NCI-H1048 (cell line): Measurements from ENCODE around the gene WNT2B.
A peak's percentile ranks its signal among the peaks of the same experiment; 100 is the strongest.
"Not testable (repeated sequence)": the region's sequence is repeated elsewhere in the genome, so short reads cannot be mapped to it uniquely, and the experiment has no call there.

Experiments used
- DNase-seq: peaks from one replicate; lab custom pipeline; 2025; lab: John Stamatoyannopoulos, UW

The WNT2B gene

DNA sequence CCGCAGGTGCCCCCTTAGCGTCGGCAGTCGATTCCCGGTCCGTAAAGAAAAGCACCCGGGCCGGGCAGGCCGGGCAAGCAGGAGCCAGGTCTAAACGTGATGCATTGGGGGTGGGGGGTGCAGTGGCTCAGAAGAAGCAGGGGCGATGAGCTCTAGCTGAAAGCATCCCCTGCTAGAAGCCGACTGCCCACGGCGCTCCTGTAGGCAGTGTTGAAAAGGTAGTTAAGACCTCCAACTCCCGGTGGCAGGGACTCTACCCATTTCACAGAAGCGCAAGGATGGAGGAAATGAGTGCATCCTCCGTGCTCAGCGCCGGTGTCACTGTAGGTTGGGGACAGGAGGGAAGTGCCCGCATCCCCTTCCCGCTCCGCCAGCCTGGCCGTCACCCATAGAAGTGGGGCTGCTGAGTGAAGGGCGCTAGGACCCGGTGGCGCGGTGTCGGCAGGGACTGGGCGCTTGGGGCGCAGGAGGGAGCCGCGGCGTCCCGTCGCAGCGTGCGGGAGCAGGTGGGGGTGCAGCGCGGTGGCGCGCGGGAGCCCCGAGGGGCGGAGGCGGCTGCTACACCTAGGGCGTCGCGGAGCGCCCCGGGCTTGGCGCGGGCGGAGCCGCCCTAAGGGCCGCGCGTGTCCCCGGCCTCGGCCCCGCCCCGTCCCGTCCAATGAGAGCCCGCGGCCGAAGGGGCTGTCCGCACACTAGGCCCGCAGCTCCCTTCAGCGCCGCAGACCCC, at the start of gene WNT2B:
Gene WNT2B, plus strand, starts transcription at position 688 of the 727 bp plus-strand sequence. CDS start 298 bp downstream, outside the sequence.
- DNase-seq: no peak

DNA sequence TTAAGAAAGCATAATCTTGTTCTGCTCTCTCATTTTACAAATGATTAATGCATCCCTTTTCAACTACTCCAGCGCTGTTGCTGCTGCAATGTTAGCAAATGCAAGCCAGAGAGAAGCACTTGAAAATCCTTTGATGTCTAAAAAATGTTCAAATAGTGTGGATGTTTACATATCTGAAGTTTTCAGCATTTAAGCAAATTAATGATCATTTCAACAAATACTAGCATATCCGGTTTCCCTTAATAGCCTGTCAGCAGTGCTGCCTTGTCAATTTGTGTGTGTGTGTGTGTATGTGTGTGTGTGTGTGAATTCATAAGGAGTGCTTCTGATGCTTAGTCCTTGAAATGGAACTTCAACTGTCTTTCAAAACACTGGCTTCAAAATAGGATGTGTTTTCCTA, 48.1 kb upstream of the WNT2B start:
- no peak for DNase-seq

DNA sequence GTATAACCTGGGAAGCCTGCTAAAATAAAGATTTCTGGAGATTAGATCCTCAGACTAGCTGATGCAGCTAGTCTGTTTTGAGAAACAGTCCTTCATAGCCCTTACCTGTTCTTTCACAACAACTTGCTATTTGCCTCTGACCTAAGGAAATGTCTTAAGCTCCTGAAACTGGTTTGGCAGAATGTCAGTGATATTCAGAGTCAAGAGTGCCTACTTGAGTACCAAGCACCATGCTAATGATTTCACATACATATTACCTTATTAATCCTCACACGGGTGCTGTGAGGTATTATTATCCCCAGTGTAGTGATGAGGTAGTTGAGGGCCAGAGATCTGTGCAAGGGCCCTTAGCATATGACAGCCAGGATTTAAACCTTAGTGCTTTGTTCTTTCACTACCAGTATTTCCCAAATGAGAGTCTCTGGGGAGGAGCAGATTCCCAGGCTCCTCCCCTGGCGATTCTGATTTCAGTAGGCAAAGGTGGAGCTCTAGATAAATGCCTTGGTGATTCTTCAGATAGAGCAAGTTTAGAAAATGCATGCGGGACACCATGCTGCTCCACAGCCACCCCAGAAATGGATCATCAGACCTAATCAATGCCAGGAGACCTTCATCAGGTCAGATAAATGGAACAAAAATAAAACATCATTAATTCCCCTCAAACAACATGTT, 47.4 kb upstream of the WNT2B start:
- DNase-seq: no peak

DNA sequence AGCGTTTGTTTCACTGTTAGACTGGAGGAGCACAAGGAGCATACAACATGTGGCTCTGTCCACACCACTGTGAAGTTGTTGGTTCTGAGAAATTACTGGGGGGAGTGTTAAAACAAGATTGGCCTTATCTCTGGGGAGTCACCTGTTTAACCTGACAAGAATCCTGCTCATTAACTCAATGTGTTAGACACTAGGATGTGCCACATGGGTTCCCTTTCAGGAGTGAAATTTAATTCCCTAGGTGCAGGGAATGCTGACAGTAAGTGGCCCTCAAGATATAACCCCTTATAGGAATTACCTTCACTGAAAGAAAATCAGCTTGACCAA, 45.8 kb upstream of the WNT2B start:
- no peak for DNase-seq

DNA sequence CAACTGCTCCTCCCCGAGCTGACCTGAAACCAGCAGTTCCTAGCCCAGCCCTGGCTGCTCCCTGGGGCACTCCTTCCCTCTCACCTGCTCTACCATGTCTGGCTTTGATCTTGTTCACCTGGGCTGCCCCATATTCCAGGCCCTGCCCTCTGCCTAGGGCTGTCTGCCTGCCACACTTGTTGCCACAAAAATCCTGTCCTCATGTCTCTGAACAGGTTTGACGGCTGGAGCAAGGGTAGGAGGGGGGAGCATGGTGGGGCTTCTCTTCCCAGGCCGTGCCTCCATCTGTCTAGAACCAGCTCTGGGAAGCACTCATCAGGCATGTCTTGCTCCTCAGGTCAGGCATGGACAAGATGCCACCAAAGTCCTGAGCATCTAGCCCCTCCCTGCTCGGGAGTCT, 44.3 kb upstream of the WNT2B start:
- no peak for DNase-seq

DNA sequence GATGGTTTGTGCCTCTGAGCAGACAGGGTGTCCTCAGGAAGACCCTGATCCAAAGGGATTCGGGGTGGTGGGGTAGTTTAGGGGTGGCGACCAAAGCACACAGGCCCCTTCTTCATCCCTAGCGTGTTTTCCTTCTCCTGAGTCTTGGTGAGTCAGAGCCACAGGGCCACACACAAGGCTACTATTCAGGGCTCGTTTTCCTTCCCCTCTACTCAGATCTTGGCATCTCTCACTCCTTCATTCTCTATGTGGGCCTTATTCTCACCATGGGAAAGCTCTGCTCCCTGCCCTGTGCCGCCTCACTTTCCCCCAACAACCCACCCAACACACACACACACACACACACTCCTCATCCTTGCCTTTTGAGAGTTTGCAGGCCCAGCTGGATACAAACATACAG, 43.6 kb upstream of the WNT2B start:
- DNase-seq: no peak

DNA sequence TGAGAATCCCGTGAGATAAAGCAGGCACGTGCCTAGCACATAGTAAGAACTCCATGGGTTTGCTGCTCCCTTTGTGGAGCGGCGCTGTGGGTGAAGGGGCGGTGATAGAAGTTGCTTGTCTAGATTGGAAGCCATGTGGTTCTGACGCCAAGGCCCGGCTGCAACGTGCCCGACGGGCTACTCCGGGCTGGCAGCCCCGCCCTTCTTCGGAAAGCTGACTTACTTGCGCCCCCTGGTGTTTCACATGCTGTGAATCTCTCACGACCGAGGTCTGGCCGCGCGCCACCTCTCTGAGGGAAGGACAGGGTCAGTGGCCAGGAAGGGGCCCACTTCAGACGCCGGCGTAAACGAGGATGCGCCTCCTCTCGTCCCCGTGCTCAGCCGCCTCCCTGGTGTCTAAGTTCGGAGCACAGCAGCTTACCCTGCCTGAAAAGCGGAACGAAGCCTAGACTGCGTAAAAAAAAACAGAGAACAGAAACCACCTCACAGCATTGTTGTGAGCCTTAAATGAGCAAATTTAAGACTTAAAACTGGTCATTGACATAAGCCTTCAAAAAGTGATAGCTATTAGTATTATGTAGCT, 42.6 kb upstream of the WNT2B start:
- DNase-seq: peak; percentile 81

DNA sequence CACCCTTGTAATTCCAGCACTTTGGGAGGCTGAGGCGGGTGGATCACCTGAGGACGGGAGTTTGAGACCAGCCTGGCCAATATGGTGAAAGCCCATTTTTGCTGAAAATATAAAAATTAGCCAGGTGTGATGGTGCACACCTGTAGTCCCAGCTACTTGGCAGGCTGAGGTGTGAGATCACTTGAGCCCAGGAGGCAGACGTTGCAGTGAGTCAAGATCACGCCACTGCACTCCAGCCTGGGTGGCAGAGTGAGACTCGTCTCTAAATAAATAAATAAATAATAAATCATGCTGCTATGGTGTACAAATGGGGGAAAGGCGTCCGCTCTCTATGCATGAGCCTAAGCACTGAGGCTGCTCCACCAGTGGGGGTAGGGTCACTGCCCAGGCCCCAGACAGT, 38.4 kb upstream of the WNT2B start:
- DNase-seq: not testable (repeated sequence)

DNA sequence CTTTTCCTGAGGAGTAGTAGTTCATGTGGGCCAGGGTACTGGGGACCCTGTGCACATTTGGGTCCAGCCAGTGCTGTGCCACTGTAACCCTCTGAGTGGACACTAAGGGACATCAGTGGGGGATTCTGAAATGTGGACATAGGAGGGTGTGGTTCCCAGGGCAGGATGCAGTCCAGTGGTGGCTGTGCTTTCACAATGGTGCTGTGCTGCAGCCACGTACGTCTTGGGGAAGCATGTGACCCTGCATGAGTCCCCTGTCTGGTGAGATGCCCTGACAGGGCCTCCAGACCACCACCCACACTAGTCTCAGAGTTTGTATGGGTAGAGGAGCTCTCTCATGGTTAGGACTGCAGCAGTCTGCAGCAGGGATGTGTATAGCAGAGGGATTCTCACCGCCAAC, 37.8 kb upstream of the WNT2B start:
- no peak for DNase-seq

DNA sequence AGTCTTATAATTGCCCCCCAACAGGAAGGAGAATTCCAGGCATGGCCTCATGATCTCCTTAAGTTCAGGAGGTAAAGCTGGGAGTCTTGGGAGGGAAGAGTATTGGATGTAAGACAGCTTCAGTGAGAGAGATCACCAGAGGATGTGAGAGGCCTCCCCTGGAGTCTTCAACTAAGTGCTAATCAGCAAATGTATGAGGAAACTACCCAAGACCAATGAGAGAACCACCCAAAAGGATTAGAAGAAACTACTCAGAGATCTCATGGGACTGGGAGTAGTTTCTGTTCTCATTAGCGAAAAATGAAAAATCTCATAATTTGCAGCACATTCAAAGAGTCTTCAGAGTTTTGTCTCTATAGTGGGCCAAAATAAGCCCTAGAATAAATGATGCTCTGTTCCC, 36.6 kb upstream of the WNT2B start:
- no peak for DNase-seq

DNA sequence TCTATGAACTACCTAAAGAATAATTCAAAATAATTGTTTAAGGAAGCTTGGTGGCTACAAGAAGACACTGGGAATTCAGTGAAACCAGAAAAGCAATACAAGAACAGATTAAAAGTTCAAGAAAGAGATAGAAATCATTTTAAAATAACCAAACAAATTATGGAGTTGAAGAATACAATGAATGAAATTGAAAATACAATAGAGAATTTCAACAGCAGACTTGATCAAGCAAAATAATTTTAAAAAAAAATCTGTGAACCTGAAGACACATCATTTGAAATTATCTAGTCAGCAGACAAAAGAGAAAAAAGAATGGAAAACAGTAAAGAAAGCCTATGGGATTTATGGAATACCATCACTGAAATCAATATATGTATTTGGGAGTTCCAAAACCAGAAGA, 31.2 kb upstream of the WNT2B start:
- no peak for DNase-seq

DNA sequence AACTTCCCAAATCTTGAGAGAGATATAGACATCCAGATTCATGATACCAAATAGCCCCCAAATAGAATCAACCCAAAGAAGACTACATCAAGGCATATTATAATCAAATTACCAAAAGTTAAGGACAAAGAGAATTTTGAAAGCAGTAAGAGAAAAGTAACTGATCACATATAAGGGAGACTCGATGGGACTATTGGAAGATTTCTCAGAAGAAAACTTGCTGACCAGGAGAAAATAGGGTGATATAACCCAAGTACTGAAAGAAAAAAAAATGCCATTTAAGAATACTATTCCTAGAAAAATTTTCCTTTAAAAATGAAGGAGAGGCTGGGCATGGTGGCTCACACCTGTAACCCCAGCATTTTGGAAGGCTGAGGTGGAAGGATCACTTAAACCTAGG, 30.5 kb upstream of the WNT2B start:
- no peak for DNase-seq

DNA sequence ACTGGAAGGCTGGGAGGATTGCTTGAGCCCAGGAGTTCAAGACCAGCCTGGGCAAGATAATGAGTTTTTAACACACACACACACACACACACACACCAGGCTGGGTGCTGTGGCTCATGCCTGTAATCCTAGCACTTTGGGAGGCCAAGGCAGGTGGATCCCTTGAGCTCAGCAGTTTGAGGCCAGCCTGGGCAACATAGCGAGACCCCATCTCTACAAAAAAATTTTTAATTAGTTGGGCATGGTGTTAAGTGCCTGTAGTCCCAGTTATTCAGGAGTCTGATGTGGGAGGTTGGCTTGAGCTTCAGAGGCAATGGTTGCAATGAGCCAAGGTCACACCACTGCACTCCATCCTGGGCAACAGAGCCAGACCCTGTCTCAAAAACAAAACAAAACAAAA, 22.7 kb upstream of the WNT2B start:
- DNase-seq: not testable (repeated sequence)

DNA sequence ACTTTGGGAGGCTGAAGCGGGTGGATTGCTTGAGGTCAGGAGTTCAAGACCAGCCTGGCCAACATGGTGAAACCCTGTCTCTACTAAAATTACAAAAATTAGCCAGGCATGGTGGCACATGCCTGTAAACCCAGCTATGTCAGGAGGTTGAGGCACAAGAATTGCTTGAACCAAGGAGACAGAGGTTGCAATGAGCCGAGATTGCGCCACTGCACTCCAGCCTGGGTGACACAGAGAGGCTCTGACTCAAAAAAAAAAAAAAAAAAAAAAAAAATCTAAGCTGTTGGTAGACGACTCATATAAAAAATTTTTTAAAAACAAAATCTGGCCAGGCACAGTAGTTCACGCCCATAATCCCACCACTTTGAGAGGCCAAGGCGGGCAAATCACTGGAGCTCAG, 21.1 kb upstream of the WNT2B start:
- not testable (repeated sequence) for DNase-seq

DNA sequence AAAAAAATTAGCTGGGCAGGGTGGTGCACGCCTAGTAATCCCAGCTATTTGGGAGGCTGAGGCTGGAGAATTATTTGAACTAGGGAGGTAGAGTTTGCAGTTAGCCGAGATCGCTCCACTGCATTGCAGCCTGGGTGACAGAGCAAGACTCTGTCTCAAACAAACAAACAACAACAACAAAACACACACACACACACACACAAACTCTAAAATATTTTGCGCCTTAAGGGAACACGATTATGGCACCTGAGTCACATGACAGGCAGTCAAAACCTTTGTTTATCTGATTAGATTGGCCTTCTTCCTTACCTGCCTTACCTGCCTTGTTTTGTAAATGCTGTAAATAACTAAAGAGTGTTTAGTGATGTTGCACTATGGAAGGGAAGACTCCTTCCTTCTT, 20.6 kb upstream of the WNT2B start:
- no peak for DNase-seq

DNA sequence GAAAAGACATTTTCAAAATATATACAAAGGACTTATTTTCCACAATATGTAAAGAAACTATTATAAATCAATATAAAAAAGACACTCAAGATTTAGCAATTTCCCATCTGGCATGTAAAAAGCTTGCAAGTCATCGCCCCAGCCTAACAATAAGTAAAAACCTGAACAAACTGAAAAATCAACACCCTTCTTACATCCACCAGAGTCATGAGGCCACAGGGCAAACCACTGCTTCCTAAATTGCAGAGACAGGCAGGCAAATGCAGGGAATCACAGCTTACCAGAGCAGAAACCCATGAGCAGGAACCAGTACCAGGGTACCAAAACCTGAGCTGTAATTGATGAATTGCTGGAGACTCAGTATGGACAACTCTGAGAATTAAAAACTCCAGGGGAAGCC, 16.7 kb upstream of the WNT2B start:
- DNase-seq: no peak

DNA sequence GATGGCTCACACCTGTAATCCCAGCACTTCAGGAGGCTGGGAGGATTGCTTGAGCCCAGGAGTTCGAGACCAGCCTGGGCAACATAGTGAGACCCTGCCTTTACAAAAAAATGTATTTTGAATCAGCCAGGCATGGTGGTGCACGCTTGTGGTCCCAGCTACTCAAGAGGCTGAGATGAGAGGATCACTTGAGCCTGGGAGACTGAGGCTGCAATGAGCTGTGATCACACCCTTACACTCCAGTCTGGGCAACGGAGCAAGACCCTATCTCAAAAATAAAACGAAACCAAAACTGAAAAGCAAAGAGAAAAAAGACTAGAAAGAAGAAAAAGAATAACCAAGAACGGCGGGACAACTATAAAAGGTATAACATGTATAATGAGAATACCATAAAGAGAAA, 15.4 kb upstream of the WNT2B start:
- no peak for DNase-seq

DNA sequence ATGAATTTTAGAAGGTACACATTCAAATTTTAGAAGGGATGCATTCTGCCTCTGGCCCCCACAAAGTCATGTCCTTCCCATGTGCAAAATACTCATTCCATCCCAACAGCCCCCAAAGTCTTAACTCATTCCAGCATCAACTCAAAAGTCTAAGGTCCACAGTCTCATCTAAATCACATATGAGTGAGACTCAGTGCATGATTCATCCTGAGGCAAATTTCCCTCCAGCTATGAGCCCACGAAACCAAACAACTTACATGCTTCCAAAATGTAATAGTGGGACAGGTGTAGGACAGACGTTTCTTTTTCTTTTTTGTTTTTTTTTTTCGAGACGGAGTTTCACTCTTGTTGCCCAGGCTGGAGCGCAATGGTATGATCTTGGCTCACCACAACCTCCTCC, 12.5 kb upstream of the WNT2B start:
- no peak for DNase-seq

DNA sequence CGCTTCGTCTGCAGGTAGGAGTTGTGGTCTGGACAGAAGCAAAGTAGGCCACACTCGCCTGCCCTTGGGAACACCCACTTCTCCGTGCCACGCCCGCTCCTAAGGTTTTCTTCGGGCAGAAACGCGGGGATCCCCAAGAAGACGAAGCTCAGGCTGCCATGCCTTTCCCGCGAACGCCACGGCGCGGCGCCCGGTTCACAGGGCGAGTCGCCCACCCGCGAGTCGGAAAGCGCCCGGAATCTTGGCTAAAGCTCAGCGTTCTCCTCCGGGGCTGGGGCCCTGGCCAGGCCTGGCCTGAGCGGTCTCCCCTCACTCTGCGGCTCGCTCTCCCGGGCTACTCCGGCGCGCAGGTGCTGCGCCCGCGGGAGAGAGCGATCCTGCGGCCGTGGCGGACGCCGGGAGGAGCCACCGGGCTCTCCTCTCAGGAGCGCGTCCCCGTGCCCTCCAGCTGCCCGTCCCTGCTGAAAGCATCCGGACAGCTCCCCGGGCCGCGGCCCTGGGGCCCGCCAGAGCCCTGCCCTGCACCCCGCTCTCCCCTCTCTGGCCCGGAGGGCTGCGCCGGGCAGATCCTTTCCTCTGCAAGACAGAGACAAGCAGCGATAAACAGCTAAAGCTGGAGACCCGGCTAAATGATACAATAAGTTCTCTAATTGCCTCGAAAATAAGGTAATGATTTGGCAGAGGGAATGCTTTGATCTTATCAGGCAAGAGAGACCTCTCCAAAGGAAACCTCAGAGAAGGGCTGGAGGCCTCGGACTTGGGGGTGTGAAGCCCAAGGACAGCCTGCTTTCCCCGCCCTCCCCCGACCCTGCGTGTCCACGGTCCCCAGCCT, 6.7 kb upstream of the WNT2B start:
- no peak for DNase-seq

DNA sequence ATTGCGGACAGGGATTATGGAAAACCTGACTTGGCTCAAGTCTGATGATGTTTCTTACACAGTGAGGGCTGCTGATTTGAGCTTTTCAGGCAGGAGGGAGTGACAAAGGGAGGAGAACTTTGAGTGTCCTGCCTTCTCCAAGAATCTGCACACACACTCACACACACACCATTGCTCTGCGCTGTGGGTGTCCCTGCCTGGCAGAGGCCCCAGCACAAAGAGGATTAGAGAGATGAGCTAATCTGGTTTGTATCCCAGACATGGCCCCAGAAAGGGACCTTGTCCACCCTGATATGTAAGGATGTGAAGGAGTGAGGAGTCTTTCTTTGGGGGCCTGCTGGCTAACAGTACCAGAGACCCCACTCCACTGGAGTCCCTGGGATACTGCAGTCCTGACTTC, 5.9 kb upstream of the WNT2B start:
- no peak for DNase-seq

DNA sequence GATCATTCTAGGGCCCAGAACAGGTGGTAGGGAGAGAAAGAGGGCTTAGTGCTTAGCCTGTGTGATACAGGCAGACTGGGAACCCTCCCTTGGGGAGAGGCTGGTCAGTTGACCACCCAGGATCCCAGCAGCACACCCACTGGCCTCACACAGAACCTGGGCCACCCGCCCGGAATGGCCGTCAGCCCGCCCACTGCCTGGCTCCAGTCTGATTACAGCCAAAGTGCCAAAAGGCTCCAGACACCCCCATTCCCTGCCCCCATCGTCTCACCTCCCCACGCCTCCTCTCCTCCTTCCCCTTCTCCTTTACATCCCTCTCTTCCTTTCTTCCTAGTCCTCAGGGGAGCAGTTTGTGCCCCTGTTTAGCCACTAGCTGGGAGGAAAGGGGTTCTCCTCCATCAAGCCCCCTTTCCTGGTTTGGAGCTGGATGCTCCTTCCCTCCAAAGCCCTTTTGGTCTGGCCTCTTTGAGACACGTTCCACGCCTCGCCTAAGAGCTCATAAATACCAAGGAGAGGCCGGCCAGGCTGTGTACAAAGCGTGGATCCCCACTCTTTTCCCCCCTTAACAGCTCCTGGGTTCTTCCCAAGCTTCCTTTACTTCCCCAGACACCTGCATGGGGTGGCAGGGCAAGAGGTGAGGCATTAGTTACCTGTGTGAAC, 4.6 kb upstream of the WNT2B start:
- no peak for DNase-seq

DNA sequence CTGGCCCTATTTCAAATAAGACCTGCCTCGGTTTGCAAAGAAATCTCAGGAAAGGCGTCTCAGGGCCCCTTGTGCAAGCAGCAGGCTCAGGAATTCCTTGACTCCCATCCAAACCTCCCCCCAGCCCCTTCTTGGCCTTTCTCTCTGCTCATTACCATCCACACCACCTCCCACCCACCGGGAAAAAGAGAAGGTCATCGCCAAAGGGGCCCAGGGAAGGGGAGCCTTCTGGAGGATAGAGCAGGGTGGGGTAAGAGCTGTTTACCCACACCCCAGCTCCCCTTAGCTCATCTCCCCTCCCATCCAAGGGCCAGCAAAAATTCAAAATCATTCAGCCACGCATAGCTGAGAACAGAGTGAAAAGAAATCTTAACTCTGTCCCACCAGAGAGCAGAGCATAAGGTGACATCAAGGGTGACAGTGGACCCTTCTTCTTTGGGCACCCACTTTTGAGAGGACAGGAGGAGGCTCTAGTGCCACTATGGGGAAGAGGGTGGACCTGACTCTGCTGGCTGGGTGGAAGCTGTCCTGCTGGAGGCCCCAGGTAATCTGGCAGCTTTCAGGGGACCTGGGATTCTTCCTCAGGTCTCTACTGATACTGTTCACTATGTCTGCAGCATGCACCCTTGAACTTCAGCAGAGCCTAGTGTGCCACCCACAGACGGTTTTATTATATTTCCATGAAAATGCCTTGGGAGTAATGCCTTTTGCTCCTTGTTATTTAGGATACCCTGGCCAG, 3.9 kb upstream of the WNT2B start:
- DNase-seq: no peak
